Esophagus squamous epithelium (tissue), 4 donors: Measurements from ENCODE around the gene MAGEB6B.
"Not testable (repeated sequence)": the region's sequence is repeated elsewhere in the genome, so short reads cannot be mapped to it uniquely, and the experiment has no call there.

ENCODE experiments used
- CTCF ChIP-seq, 6 experiments: fragments of 450-650 bp in 4 of 6; fragments of 200-600 bp in 2 of 6; sonication (generic) in 2 of 6; IDR thresholded peaks; one replicate each; pipeline ENCODE4 v1.5.1; 2016 to 2019; ENCODE audit warnings: antibody characterized with exemption in 6 of 6, mild to moderate bottlenecking in 4 of 6, moderate library complexity in 4 of 6
- POLR2A ChIP-seq, 4 donors: fragments of 450-650 bp; IDR thresholded peaks; one replicate each; pipeline ENCODE4 v1.6.1; 2017; ENCODE audit warnings: antibody characterized with exemption in 4 of 4, mild to moderate bottlenecking in 4 of 4, moderate library complexity in 3 of 4

- not testable (repeated sequence) for TF ChIP-seq CTCF, POLR2A (IDR thresholded peaks at IDR 0.05)
Measured at GRCh38 chrX:26204717-26205116, 44.3 kb downstream of the MAGEB6B start.
